Smooth muscle cell (in vitro differentiated cells): ENCODE data around the gene DGKI. TPM values are rescaled to one million over a fixed set of nuclear protein-coding genes. Genes with fewer than 3 reads are reported as not detected.

Source experiments
- DNase-seq: peaks from one replicate; lab custom pipeline; 2025; ENCODE audit not compliant: unreplicated experiment; lab: John Stamatoyannopoulos, UW
- H2AFZ ChIP-seq: fragments of 200-600 bp; sonication (generic); 2 replicates; pipeline ENCODE4 v1.6.0; 2016; ENCODE audit warnings: antibody characterized with exemption, low read depth, mild to moderate bottlenecking
- H3F3A ChIP-seq: fragments of 200-600 bp; sonication (generic); 2 replicates; pipeline ENCODE4 v1.6.0; 2017; ENCODE audit warnings: antibody characterized with exemption, low read depth
- H3K27ac ChIP-seq: fragments of 200-600 bp; sonication (generic); 2 replicates; pipeline ENCODE4 v1.5.1; 2016; ENCODE audit warnings: low read depth, mild to moderate bottlenecking
- H3K27me3 ChIP-seq: fragments of 200-600 bp; sonication (generic); 2 replicates; pipeline ENCODE4 v1.6.1; 2016; ENCODE audit warnings: low read depth, mild to moderate bottlenecking
- H3K36me3 ChIP-seq: fragments of 200-600 bp; sonication (generic); 2 replicates; pipeline ENCODE4 v1.5.1; 2016; ENCODE audit warnings: low read depth
- H3K4me1 ChIP-seq: fragments of 200-600 bp; sonication (generic); 2 replicates; pipeline ENCODE4 v1.5.1; 2016; ENCODE audit warnings: low read depth
- H3K4me2 ChIP-seq: fragments of 200-600 bp; sonication (generic); 2 replicates; pipeline ENCODE4 v1.6.0; 2016; ENCODE audit warnings: mild to moderate bottlenecking
- H3K4me3 ChIP-seq: fragments of 200-600 bp; sonication (generic); 2 replicates; pipeline ENCODE4 v1.5.1; 2016; ENCODE audit warnings: mild to moderate bottlenecking
- H3K79me2 ChIP-seq: fragments of 200-600 bp; sonication (generic); 2 replicates; pipeline ENCODE4 v1.6.0; 2016; ENCODE audit warnings: low read depth, mild to moderate bottlenecking
- H3K9ac ChIP-seq: fragments of 200-600 bp; sonication (generic); 2 replicates; pipeline ENCODE4 v1.6.0; 2016; ENCODE audit warnings: low read depth
- H3K9me3 ChIP-seq: fragments of 200-600 bp; sonication (generic); replicated peaks from 2 replicates; pipeline ENCODE4 v1.5.1; 2016; ENCODE audit warnings: low read depth
- H4K20me1 ChIP-seq: fragments of 200-600 bp; sonication (generic); 2 replicates; pipeline ENCODE4 v1.6.0; 2016; ENCODE audit warnings: low read depth
- CTCF ChIP-seq: fragments of 200-600 bp; sonication (generic); IDR thresholded peaks from 2 replicates; pipeline ENCODE4 v1.5.1; 2017; ENCODE audit warnings: borderline replicate concordance, mild to moderate bottlenecking, antibody characterized with exemption; ENCODE audit not compliant: insufficient read depth, poor library complexity, severe bottlenecking
- whole genome bisulfite sequencing: methylation state at CpG from one replicate; pipeline ENCODE4 v1.1.7; 2016; ENCODE audit warnings: low lambda C conversion rate; 5-methylcytosine and 5-hydroxymethylcytosine counted together
- polyA plus RNA-seq: library from polyadenylated mRNA; unstranded; fragments of >200 nt; fragmentation: Nextera tagmentation; extraction: Ambion mirVana; gene quantifications from 2 replicates; pipeline ENCODE4 v1.2.1, GENCODE V29; 2016
- total RNA-seq: library from RNA; depleted of rRNA; stranded (reverse); fragments of >200 nt; gene quantifications from 2 replicates; pipeline ENCODE4 v1.2.3, GENCODE V29; 2014

DGKI gene
- total and polyA plus RNA-seq, 2 experiments from 2014 or later: 2.5 to 6.2 TPM

GRCh38 chr7:137850571-137850970 lies 3.8 kb upstream of the DGKI start:
- H3K9ac ChIP-seq: no peak overlapping the region
- no peak for TF ChIP-seq CTCF

GRCh38 chr7:137848095-137848494 lies 1.3 kb upstream of the DGKI start:
- no peaks in the 10 kb centered on the region for H3K9me3 ChIP-seq
- no peak overlapping the region for H2AFZ ChIP-seq
- H4K20me1 ChIP-seq: no peaks in the 10 kb centered on the region
- no peaks in the 10 kb centered on the region for H3K36me3 ChIP-seq
- no peak overlapping the region for H3K27ac ChIP-seq
- no peak overlapping the region for H3K4me2 ChIP-seq
- H3K27me3 ChIP-seq: peaks cover 55% of the 10 kb centered on the region
- H3K9ac ChIP-seq: no peak overlapping the region
- peaks cover 3% of the 10 kb centered on the region for H3K4me1 ChIP-seq
- no peak for DNase-seq
- H3K4me3 ChIP-seq: no peak overlapping the region
- WGBS: 86% methylated on average over 8 of the region's 8 CpGs
- H3F3A ChIP-seq: peaks cover 7% of the 10 kb centered on the region
- H3K79me2 ChIP-seq: no peaks in the 10 kb centered on the region
- TF ChIP-seq CTCF: no peak

More at GRCh38 chr7:137850571-137850970, 3.8 kb upstream of the DGKI start:
- H3K9me3 ChIP-seq: no peaks in the 10 kb centered on the region
- H3K4me3 ChIP-seq: no peak overlapping the region
- H3K27me3 ChIP-seq: peaks cover 36% of the 10 kb centered on the region
- WGBS: 46% methylated on average over 2 of the region's 2 CpGs
- H3K27ac ChIP-seq: peak overlapping the region; percentile 62
- no peak overlapping the region for H2AFZ ChIP-seq
- DNase-seq: no peak
- no peaks in the 10 kb centered on the region for H4K20me1 ChIP-seq
- no peaks in the 10 kb centered on the region for H3K36me3 ChIP-seq
- H3F3A ChIP-seq: peaks cover 7% of the 10 kb centered on the region
- H3K79me2 ChIP-seq: no peaks in the 10 kb centered on the region
- peaks cover 3% of the 10 kb centered on the region for H3K4me1 ChIP-seq
- H3K4me2 ChIP-seq: no peak overlapping the region

GRCh38 chr7:137847568-137848050 lies 835 bp upstream of the DGKI start:
- H2AFZ ChIP-seq: no peak overlapping the region
- no peak overlapping the region for H3K9ac ChIP-seq
- peaks cover 55% of the 10 kb centered on the region for H3K27me3 ChIP-seq
- peak overlapping the region; percentile 41 for H3K4me3 ChIP-seq
- no peaks in the 10 kb centered on the region for H3K36me3 ChIP-seq
- 33% methylated on average over 18 of the region's 18 CpGs for WGBS
- no peaks in the 10 kb centered on the region for H3K79me2 ChIP-seq
- H4K20me1 ChIP-seq: no peaks in the 10 kb centered on the region
- no peak for DNase-seq
- no peak overlapping the region for H3K27ac ChIP-seq
- no peaks in the 10 kb centered on the region for H3K9me3 ChIP-seq
- H3K4me1 ChIP-seq: peaks cover 3% of the 10 kb centered on the region
- peak overlapping the region; percentile 88 for H3K4me2 ChIP-seq
- peaks cover 7% of the 10 kb centered on the region for H3F3A ChIP-seq
- no peak for TF ChIP-seq CTCF

GRCh38 chr7:137846549-137846826 lies 286 bp downstream of the DGKI start:
- Histone ChIP-seq H3K9ac (no peak overlapping the region), H4K20me1 (no peaks in the 10 kb centered on the region), H3K4me1 (peaks cover 3% of the 10 kb centered on the region), H2AFZ (no peak overlapping the region), H3K36me3 (no peaks in the 10 kb centered on the region), H3K4me2 (peak overlapping the region; percentile 88), H3K27ac (no peak overlapping the region), H3K79me2 (no peaks in the 10 kb centered on the region), H3K9me3 (no peaks in the 10 kb centered on the region), H3K4me3 (peak overlapping the region; percentile 41), H3K27me3 (peaks cover 55% of the 10 kb centered on the region), H3F3A (peaks cover 7% of the 10 kb centered on the region)
- no peak for DNase-seq
- WGBS: 0% methylated on average over 15 of the region's 47 CpGs
- TF ChIP-seq CTCF: no peak
